ENCODE data around the gene PODXL.

- TF ChIP-seq SREBF2 (IDR thresholded peaks at IDR 0.05; ENCODE audit: low read length) (no peak), CTCF (IDR thresholded peaks at IDR 0.05 in 2 of 3, conservative IDR thresholded peaks at IDR 0.05 in 1 of 3; ENCODE audit: control insufficient read depth in 2 of 3, extremely low read depth in 1 of 3, insufficient read depth in 1 of 3, low read depth in 3 of 3, low read length in 3 of 3) (no peak), EP300 (IDR thresholded peaks at IDR 0.05; ENCODE audit: borderline replicate concordance in 1 of 2, control insufficient read depth in 1 of 2, low read depth in 2 of 2, low read length in 2 of 2) (no peak), KAT2A (conservative IDR thresholded peaks at IDR 0.05; ENCODE audit: control insufficient read depth, low read depth, low read length) (no peak), GATAD2B (conservative IDR thresholded peaks at IDR 0.05; ENCODE audit: low read depth) (no peak), EZH2 (IDR thresholded peaks at IDR 0.05; ENCODE audit: borderline replicate concordance, control insufficient read depth, low read depth, low read length) (no peak), EED (IDR thresholded peaks at IDR 0.05; ENCODE audit: low read depth) (no peak), CREB1 (IDR thresholded peaks at IDR 0.05; ENCODE audit: low read depth) (no peak), ATF2 (IDR thresholded peaks at IDR 0.05; ENCODE audit: low read length) (no peak), E2F4 (IDR thresholded peaks at IDR 0.05; ENCODE audit: low read depth, low read length) (no peak)
These were observed 100.9 kb downstream of the PODXL start for GRCh38 chr7:131455546-131455945.
